Activated CD8-positive, alpha-beta T cell treated with anti-CD3 and anti-CD28 coated beads for 36 hours (primary cell): ENCODE results near the gene SCP2D1. TPM values are rescaled to one million over a fixed set of nuclear protein-coding genes. Genes with fewer than 3 reads are reported as not detected.
"Not testable (repeated sequence)": the region's sequence is repeated elsewhere in the genome, so short reads cannot be mapped to it uniquely, and the experiment has no call there.

Experiments used
- ATAC-seq: fragments of 200-7000 bp; cut with Tn5 transposase; one replicate; pipeline ENCODE4 v1.10.0; 2021; ENCODE audit warnings: mild to moderate bottlenecking, moderate library complexity
- CTCF ChIA-PET: fragments of 350-600 bp; sonication (Branson Sonifier 250); formaldehyde crosslinking; loops from one replicate; lab custom pipeline; 2021; ENCODE audit warnings: antibody characterized with exemption; lab: Charles Lee
- POLR2A ChIA-PET: fragments of 350-600 bp; sonication (Branson Sonifier 250); formaldehyde crosslinking; loops from one replicate; lab custom pipeline; 2021; ENCODE audit warnings: antibody characterized with exemption; lab: Charles Lee
- DNase-seq: peaks from one replicate; pipeline ENCODE4 v3.0.0-alpha.2; 2020
- H3K27ac Mint-ChIP-seq: one replicate; pipeline ENCODE4 v1.8.0; 2021; ENCODE audit warnings: mild to moderate bottlenecking, mixed read lengths
- H3K27me3 Mint-ChIP-seq: one replicate; pipeline ENCODE4 v1.8.0; 2021; ENCODE audit warnings: mixed read lengths
- H3K36me3 Mint-ChIP-seq: one replicate; pipeline ENCODE4 v1.8.0; 2021; ENCODE audit warnings: low read depth, mixed read lengths
- H3K4me1 Mint-ChIP-seq: one replicate; pipeline ENCODE4 v1.8.0; 2021; ENCODE audit warnings: low read depth, mixed read lengths
- H3K4me3 Mint-ChIP-seq: one replicate; pipeline ENCODE4 v1.8.0; 2021; ENCODE audit warnings: mild to moderate bottlenecking, moderate library complexity, mixed read lengths
- H3K9me3 Mint-ChIP-seq: one replicate; pipeline ENCODE4 v1.8.0; 2021; ENCODE audit warnings: mixed read lengths
- CTCF ChIP-seq: fragments of 200-600 bp; IDR thresholded peaks from one replicate; pipeline ENCODE4 v1.8.0; 2022; ENCODE audit warnings: antibody characterized with exemption, mild to moderate bottlenecking
- intact Hi-C: fragments of 100-400 bp; cut with micrococcal nuclease; formaldehyde crosslinking; loops from one replicate; pipeline ENCODE4 v1.10.0; 2022
- total RNA-seq, 2 experiments: library from RNA; stranded (reverse); gene quantifications; one replicate each; pipeline ENCODE4 v1.2.3, GENCODE V29; 2021

Gene SCP2D1
- total RNA-seq, 2 experiments from 2014 or later: not detected

- Mint-ChIP-seq H3K27ac (no peak overlapping the region), H3K27me3 (no peaks in the 10 kb centered on the region), H3K36me3 (no peaks in the 10 kb centered on the region), H3K4me1 (no peaks in the 10 kb centered on the region), H3K9me3 (no peaks in the 10 kb centered on the region), H3K4me3 (no peak overlapping the region)
- intact Hi-C loops: no loop called here
- CTCF ChIA-PET: no interaction called here
- no peak for DNase-seq
- POLR2A ChIA-PET: no interaction called here
- no peak for ATAC-seq
- TF ChIP-seq CTCF: no peak
Measured at GRCh38 chr20:18778690-18779392, 34.7 kb upstream of the SCP2D1 start.

GRCh38 chr20:18780385-18781130 lies 33.0 kb upstream of the SCP2D1 start:
- H3K4me3 Mint-ChIP-seq: no peak overlapping the region
- H3K4me1 Mint-ChIP-seq: no peaks in the 10 kb centered on the region
- H3K36me3 Mint-ChIP-seq: no peaks in the 10 kb centered on the region
- no peak overlapping the region for H3K27ac Mint-ChIP-seq
- CTCF ChIA-PET: no interaction called here
- intact Hi-C loops: no loop called here
- POLR2A ChIA-PET: no interaction called here
- no peak for TF ChIP-seq CTCF
- DNase-seq (no peak), ATAC-seq (no peak)
- H3K9me3 Mint-ChIP-seq: no peaks in the 10 kb centered on the region
- H3K27me3 Mint-ChIP-seq: peaks cover 3% of the 10 kb centered on the region

- DNase-seq (no peak), ATAC-seq (no peak)
- intact Hi-C loops: no loop called here
- ChIA-PET CTCF (no interaction called here), POLR2A (no interaction called here)
- Mint-ChIP-seq H3K4me1 (no peaks in the 10 kb centered on the region), H3K27me3 (peaks cover 10% of the 10 kb centered on the region), H3K4me3 (no peak overlapping the region), H3K9me3 (no peaks in the 10 kb centered on the region), H3K36me3 (no peaks in the 10 kb centered on the region), H3K27ac (no peak overlapping the region)
- TF ChIP-seq CTCF: no peak
Measured at GRCh38 chr20:18781509-18781908, 32.1 kb upstream of the SCP2D1 start.

DNA sequence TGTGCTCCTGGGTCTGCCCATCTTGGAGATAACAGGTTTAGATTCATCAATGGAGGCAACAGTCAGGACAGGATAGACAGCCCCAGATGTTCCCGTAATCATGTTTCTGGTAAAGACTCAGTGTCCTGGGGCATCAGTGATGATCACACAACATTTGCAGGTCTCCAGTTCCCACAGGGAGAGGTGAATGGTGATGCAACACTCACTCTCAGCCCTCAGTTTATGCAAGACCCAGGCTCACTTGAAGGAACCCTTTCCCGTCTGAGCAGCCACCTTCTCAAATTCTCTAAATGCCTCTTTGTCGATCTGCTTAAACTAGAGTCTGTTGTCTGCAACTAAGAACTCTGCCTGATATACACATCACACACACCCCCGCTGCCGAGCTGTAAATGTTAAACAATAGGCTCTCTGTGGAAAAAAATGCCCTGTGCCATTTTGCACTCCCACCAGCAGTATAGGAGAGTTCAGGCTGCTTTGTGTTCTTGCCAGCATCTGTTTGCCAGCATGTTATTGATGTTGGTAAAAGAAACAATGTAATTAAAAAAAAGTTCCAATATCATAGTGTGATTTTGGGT lies 30.1 kb upstream of the SCP2D1 start:
- peaks cover 2% of the 10 kb centered on the region for H3K9me3 Mint-ChIP-seq
- H3K4me3 Mint-ChIP-seq: no peak overlapping the region
- ChIA-PET CTCF (no interaction called here), POLR2A (no interaction called here)
- intact Hi-C loops: no loop called here
- no peak overlapping the region for H3K27ac Mint-ChIP-seq
- no peak for TF ChIP-seq CTCF
- H3K36me3 Mint-ChIP-seq: peaks cover 2% of the 10 kb centered on the region
- DNase-seq (no peak), ATAC-seq (no peak)
- no peaks in the 10 kb centered on the region for H3K4me1 Mint-ChIP-seq
- H3K27me3 Mint-ChIP-seq: peaks cover 17% of the 10 kb centered on the region

- POLR2A ChIA-PET, intact Hi-C loops, H3K4me1 Mint-ChIP-seq, H3K27ac Mint-ChIP-seq, ATAC-seq, CTCF ChIA-PET, H3K36me3 Mint-ChIP-seq, DNase-seq, H3K9me3 Mint-ChIP-seq, H3K4me3 Mint-ChIP-seq: not testable (repeated sequence)
- peaks cover 22% of the 10 kb centered on the region for H3K27me3 Mint-ChIP-seq
Measured at GRCh38 chr20:18787046-18787445, 26.5 kb upstream of the SCP2D1 start.
